Measurements from ENCODE around the gene PCBP3.
"Not testable (repeated sequence)": the region's sequence is repeated elsewhere in the genome, so short reads cannot be mapped to it uniquely, and the experiment has no call there.

PCBP3 gene

DNA sequence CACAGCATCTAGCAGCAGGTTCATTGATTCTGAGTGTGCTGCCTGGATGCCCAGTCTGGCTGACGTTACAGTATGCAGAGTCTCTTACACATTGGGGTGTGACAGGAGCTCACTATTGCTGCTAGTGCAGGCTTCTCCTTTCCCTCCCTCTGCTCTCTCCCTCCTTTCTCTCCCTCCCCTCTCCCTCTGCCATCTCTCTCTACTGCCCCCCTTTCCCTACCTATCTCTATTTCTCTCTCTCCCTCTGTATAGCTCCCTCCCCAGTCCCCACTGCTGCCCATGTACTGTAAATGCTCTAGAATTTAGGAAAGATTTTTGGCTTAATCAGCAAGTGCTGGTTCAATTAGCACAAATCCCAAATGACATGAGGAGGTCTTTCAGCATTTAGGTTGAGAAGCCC lies 62.8 kb downstream of the PCBP3 start:
- Histone ChIP-seq H3K9me3 (ENCODE audit: insufficient read depth, low read depth, low read length) (no peaks in the 10 kb centered on the region), H3K27ac (ENCODE audit: low read length) (no peak overlapping the region), H3K36me3 (ENCODE audit: insufficient read depth, low read depth, low read length) (no peaks in the 10 kb centered on the region), H3K4me1 (ENCODE audit: insufficient read depth, low read length) (no peaks in the 10 kb centered on the region), H3K9ac (ENCODE audit: low read depth, low read length) (no peak overlapping the region), H3K4me3 (ENCODE audit: low read length) (no peak overlapping the region), H3K27me3 (ENCODE audit: insufficient read depth, low read length) (no peaks in the 10 kb centered on the region)

DNA sequence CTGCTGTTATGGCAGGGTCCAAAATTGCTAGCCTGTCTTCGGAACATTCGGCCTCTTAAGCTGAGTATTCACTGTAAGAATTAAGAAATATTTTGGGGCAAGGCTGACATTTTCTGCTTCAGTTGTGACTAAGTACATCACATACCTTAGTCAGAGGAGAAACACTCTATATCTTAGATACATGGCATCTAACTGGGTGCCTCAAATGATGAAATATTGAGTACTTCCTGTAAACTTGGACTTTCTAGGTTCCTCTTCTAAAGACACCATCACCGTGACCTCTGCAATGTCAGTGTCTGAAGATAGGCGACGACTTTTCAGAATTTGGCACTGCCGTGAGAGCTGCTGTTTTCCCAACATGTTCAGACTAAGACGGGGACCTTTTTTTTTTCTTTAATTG lies 65.6 kb downstream of the PCBP3 start:
- no peaks in the 10 kb centered on the region for H3K9me3 ChIP-seq (ENCODE audit: insufficient read depth, low read depth, low read length)
- H3K4me3 ChIP-seq (ENCODE audit: low read length) = no peak overlapping the region
- no peak overlapping the region for H3K9ac ChIP-seq (ENCODE audit: low read depth, low read length)
- H3K27ac ChIP-seq (ENCODE audit: low read length) = no peak overlapping the region
- H3K36me3 ChIP-seq (ENCODE audit: insufficient read depth, low read depth, low read length) = no peaks in the 10 kb centered on the region
- no peaks in the 10 kb centered on the region for H3K4me1 ChIP-seq (ENCODE audit: insufficient read depth, low read length)
- no peaks in the 10 kb centered on the region for H3K27me3 ChIP-seq (ENCODE audit: insufficient read depth, low read length)

DNA sequence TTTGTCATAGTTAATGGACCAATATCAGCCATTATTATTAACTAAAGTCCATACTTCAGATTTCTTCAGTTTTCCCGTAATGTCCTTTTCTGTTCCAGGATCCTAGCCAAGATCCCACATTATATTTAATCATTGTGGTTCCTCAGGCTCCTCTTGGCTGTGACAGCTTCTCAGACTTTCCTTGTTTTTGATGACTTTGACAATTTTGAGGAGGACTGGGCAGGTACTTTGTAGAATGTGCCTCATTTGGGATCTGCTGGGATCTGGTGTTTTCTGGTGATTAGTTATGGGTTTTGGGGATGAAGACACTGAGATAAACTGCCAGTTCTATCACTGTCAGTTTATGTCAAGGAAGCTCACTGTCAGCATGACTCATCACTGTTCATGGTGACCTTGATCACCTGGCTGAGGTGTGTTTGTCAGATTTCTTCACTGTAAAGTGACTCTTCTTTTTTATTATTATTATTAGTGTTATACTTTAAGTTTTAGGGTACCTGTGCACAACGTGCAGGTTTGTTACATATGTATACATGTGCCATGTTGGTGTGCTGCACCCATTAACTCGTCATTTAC lies 66.3 kb downstream of the PCBP3 start:
- Histone ChIP-seq H3K27ac (ENCODE audit: low read length) (no peak overlapping the region), H3K36me3 (ENCODE audit: insufficient read depth, low read depth, low read length) (no peaks in the 10 kb centered on the region), H3K4me3 (ENCODE audit: low read length) (no peak overlapping the region), H3K9me3 (ENCODE audit: insufficient read depth, low read depth, low read length) (no peaks in the 10 kb centered on the region), H3K4me1 (ENCODE audit: insufficient read depth, low read length) (no peaks in the 10 kb centered on the region), H3K27me3 (ENCODE audit: insufficient read depth, low read length) (no peaks in the 10 kb centered on the region), H3K9ac (ENCODE audit: low read depth, low read length) (no peak overlapping the region)

DNA sequence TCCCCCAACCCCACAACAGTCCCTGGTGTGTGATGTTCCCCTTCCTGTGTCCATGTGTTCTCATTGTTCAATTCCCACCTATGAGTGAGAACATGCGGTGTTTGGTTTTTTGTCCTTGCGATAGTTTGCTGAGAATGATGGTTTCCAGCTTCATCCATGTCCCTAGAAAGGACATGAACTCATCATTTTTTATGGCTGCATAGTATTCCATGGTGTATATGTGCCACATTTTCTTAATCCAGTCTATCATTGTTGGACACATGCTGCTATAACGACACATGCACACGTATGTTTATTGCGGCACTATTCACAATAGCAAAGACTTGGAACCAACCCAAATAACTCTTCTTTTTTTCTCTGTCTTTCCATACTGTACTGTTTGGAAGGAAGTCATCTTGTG lies 66.8 kb downstream of the PCBP3 start:
- not testable (repeated sequence) for H3K9me3 ChIP-seq (ENCODE audit: insufficient read depth, low read depth, low read length); H3K9ac ChIP-seq (ENCODE audit: low read depth, low read length); H3K36me3 ChIP-seq (ENCODE audit: insufficient read depth, low read depth, low read length); H3K4me1 ChIP-seq (ENCODE audit: insufficient read depth, low read length); H3K4me3 ChIP-seq (ENCODE audit: low read length); H3K27ac ChIP-seq (ENCODE audit: low read length); H3K27me3 ChIP-seq (ENCODE audit: insufficient read depth, low read length)

DNA sequence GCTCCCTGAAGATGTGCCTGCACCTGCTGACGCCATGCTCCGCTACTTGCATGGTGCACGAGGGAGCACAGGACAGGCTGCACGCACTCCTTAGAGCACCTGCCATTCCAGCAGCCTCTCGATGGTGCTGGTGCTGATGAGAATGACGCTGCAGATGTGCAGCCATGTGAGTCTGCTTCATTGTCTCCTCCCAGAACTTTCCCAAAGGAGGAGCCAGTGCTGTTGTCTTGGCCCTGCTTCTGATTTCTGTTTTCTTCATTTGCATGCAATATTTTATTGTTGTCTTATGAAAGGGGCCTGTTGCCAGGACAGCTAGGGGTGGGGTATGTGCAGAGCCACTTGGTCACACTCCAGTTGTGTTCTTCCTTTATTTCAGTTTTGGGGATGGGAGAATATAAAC lies 70.1 kb downstream of the PCBP3 start:
- H3K36me3 ChIP-seq (ENCODE audit: insufficient read depth, low read depth, low read length) = no peaks in the 10 kb centered on the region
- no peak overlapping the region for H3K4me3 ChIP-seq (ENCODE audit: low read length)
- H3K9ac ChIP-seq (ENCODE audit: low read depth, low read length) = no peak overlapping the region
- H3K27ac ChIP-seq (ENCODE audit: low read length) = no peak overlapping the region
- no peaks in the 10 kb centered on the region for H3K9me3 ChIP-seq (ENCODE audit: insufficient read depth, low read depth, low read length)
- H3K4me1 ChIP-seq (ENCODE audit: insufficient read depth, low read length) = no peaks in the 10 kb centered on the region
- H3K27me3 ChIP-seq (ENCODE audit: insufficient read depth, low read length) = no peaks in the 10 kb centered on the region

DNA sequence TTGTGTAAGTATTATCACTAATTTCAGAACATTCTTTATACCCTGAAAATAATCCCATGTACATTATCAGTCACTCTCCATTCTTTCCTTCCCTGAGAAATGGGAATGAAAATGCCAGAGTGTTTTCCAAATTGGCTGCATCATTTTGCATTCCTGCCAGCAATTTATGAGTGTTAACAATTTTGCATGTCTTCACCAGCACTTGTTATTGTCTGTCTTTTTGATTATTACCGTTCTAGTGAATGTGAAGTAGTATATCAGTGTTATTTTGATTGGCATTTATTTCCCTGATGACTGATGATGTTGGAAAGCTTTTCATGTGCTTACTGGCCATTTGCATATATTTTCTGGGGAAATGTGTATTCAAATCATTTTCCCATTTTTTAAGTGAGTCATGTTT lies 71.9 kb downstream of the PCBP3 start:
- H3K4me1 ChIP-seq (ENCODE audit: insufficient read depth, low read length) = no peaks in the 10 kb centered on the region
- no peaks in the 10 kb centered on the region for H3K36me3 ChIP-seq (ENCODE audit: insufficient read depth, low read depth, low read length)
- H3K9ac ChIP-seq (ENCODE audit: low read depth, low read length) = no peak overlapping the region
- no peak overlapping the region for H3K4me3 ChIP-seq (ENCODE audit: low read length)
- no peaks in the 10 kb centered on the region for H3K9me3 ChIP-seq (ENCODE audit: insufficient read depth, low read depth, low read length)
- no peaks in the 10 kb centered on the region for H3K27me3 ChIP-seq (ENCODE audit: insufficient read depth, low read length)
- no peak overlapping the region for H3K27ac ChIP-seq (ENCODE audit: low read length)

DNA sequence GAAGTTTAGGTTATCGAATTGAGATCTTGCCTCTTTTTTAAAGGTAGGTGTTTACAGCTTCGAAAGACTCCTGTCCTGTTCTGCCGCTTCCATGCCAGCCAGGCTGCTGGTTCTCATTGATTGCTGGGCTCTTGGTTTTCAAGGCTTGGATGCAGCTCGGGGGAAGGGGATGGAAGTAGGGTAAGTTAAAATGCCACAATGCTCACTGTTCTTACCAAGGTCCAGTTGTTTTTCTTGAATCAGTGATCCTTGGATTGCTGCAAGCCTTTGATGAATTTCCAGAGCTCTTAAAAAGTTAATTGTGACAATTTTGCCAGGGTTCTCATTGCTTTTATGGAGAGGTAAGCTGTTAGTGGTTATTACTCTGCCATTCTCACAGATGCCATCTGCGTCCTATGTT lies 74.9 kb downstream of the PCBP3 start:
- Histone ChIP-seq H3K9me3 (ENCODE audit: insufficient read depth, low read depth, low read length) (no peaks in the 10 kb centered on the region), H3K27ac (ENCODE audit: low read length) (no peak overlapping the region), H3K4me3 (ENCODE audit: low read length) (no peak overlapping the region), H3K36me3 (ENCODE audit: insufficient read depth, low read depth, low read length) (no peaks in the 10 kb centered on the region), H3K9ac (ENCODE audit: low read depth, low read length) (no peak overlapping the region), H3K4me1 (ENCODE audit: insufficient read depth, low read length) (no peaks in the 10 kb centered on the region), H3K27me3 (ENCODE audit: insufficient read depth, low read length) (no peaks in the 10 kb centered on the region)

DNA sequence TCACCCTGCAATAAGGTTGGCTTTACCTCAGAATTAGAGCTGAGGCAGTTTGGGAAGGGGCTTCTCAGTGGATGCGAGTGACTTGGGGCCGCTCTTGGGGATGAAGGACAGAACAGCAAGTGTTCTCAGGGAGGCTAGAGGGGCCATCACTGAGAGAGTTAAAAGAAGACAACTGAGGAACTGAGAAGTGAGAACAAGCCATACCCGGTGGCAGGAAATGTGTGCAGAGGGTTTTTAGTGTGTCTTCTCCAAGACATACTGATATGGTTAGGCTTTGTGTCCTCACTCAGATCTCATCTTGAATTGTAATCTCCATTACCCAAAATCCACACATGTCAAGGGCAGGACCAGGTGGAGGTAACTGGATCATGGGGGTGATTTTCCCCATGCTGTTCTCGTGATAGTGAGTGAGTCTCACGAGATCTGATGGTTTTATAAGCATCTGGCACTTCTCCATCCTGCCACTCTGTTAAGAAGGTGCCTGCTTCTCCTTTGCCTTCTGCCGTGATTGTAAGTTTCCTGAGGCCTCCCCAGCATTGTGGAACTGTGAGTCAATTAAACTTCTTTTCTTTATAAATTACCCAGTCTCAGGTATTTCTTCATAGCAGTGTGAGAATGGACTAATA lies 75.8 kb downstream of the PCBP3 start:
- H3K36me3 ChIP-seq (ENCODE audit: insufficient read depth, low read depth, low read length) = no peaks in the 10 kb centered on the region
- H3K27me3 ChIP-seq (ENCODE audit: insufficient read depth, low read length) = no peaks in the 10 kb centered on the region
- no peak overlapping the region for H3K27ac ChIP-seq (ENCODE audit: low read length)
- no peak overlapping the region for H3K9ac ChIP-seq (ENCODE audit: low read depth, low read length)
- H3K4me1 ChIP-seq (ENCODE audit: insufficient read depth, low read length) = no peaks in the 10 kb centered on the region
- no peak overlapping the region for H3K4me3 ChIP-seq (ENCODE audit: low read length)
- no peaks in the 10 kb centered on the region for H3K9me3 ChIP-seq (ENCODE audit: insufficient read depth, low read depth, low read length)

DNA sequence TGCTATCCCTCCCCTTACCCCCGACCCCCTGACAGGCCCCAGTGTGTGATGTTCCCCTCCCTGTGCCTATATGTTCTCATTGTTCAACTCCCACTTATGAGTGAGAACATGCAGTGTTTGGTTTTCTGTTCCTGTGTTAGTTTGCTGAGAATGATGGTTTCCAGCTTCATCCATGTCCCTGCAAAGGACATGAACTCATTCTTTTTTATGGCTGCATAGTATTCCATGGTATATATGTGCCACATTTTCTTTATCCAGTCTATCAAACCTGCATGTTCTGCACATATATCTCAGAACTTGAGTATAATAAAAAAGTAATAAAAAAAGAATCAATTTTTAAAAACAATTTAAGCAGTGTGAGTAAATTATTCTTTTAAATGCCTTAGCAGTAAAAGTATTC lies 76.7 kb downstream of the PCBP3 start:
- H3K9ac ChIP-seq (ENCODE audit: low read depth, low read length); H3K27ac ChIP-seq (ENCODE audit: low read length); H3K9me3 ChIP-seq (ENCODE audit: insufficient read depth, low read depth, low read length); H3K4me1 ChIP-seq (ENCODE audit: insufficient read depth, low read length); H3K27me3 ChIP-seq (ENCODE audit: insufficient read depth, low read length); H3K4me3 ChIP-seq (ENCODE audit: low read length); H3K36me3 ChIP-seq (ENCODE audit: insufficient read depth, low read depth, low read length): not testable (repeated sequence)

DNA sequence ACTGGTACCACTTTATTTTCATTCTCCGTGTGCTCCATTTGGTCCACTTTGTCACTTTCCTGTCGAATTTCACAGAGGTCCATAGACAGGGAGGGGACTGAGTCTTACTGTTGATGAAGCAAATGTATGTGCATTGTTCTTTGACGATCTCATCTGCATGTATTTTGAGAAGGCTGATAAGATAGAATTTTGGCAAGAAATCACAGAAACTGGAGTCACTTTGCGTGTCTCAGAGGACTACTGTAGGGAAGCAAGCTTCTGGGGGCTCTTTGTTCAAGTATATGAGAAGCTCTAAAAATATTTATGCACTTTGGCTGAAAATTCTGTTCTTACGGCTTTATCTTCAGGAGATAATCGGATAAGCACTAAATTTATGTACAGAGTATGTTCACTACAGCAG lies 78.1 kb downstream of the PCBP3 start:
- H3K4me3 ChIP-seq (ENCODE audit: low read length) = no peak overlapping the region
- H3K27ac ChIP-seq (ENCODE audit: low read length) = no peak overlapping the region
- no peaks in the 10 kb centered on the region for H3K27me3 ChIP-seq (ENCODE audit: insufficient read depth, low read length)
- no peaks in the 10 kb centered on the region for H3K36me3 ChIP-seq (ENCODE audit: insufficient read depth, low read depth, low read length)
- no peaks in the 10 kb centered on the region for H3K9me3 ChIP-seq (ENCODE audit: insufficient read depth, low read depth, low read length)
- H3K4me1 ChIP-seq (ENCODE audit: insufficient read depth, low read length) = no peaks in the 10 kb centered on the region
- H3K9ac ChIP-seq (ENCODE audit: low read depth, low read length) = no peak overlapping the region

DNA sequence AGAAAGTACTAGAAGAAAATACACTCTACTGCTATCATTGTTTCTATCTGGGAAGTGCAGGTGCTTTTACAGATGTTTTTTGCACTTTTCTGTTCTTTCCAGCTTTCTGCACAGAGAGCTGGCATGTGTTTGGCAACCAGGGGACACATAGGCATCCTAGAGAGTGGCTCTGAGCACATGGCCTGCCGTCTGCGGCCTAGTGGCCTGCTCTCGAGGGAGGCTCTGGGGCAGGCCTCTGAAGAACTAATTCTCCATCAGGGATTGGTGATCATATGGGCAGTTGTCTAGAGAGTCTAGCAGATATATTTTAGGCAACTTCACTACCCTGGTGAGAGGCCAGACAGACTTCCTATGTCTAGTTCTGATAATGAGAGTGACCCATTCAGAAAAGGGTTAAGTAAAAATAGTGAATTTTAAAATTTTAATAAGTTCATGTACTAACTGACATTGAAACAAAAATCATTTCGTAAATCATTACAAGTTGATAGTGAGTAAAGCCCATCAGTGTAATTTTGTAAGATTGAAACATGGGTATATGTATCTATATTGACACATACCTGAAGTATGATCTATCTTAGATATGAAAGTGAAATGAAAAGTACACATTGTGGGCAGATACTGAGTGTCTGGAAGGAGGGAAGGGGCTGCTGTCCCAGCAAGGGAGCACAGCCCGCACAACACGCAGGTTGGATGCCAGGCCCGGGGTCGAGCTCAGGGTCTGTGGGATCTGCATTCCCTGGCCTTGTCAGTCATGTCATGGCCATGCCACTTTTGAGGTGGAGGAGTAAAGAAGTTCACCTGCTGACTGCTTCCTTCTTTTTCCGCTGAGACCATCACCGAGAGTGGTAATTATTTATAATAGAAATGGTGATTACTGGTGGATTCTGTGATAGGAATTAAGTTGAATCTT lies 79.8 kb downstream of the PCBP3 start:
- H3K27ac ChIP-seq (ENCODE audit: low read length) = no peak overlapping the region
- no peaks in the 10 kb centered on the region for H3K4me1 ChIP-seq (ENCODE audit: insufficient read depth, low read length)
- H3K27me3 ChIP-seq (ENCODE audit: insufficient read depth, low read length) = no peaks in the 10 kb centered on the region
- no peaks in the 10 kb centered on the region for H3K9me3 ChIP-seq (ENCODE audit: insufficient read depth, low read depth, low read length)
- no peaks in the 10 kb centered on the region for H3K36me3 ChIP-seq (ENCODE audit: insufficient read depth, low read depth, low read length)
- H3K4me3 ChIP-seq (ENCODE audit: low read length) = no peak overlapping the region
- H3K9ac ChIP-seq (ENCODE audit: low read depth, low read length) = no peak overlapping the region

DNA sequence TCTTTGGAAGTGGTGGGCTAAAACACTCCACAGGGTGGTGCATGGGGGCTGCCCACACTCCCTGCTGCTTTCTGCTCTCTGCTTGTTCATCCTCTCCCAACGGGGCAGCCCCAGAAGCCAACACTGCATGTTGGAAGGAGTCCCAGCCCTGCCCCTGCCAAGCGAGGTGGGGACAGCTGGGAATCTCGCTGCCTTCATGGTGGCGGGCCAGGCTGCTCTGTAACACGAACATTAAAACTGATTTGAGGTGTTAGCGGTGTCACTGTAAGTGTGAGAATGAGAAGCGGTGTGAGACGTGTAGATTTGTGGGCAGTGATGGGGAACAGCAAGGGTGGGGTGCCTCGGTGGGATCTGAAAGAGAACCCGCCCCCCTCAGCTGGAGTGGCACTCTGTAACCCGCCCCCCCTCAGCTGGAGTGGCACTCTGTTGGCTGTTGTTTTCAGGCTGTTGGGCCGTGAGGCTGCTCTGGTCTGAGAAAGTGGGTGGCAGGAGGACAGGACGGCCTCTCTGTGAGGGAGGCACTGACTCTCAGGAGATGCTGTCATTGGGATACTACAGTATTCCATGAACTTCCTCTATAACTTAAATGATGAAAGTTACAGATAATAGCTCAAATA lies 80.9 kb downstream of the PCBP3 start:
- H3K4me3 ChIP-seq (ENCODE audit: low read length) = no peak overlapping the region
- H3K27ac ChIP-seq (ENCODE audit: low read length) = no peak overlapping the region
- no peaks in the 10 kb centered on the region for H3K4me1 ChIP-seq (ENCODE audit: insufficient read depth, low read length)
- H3K9me3 ChIP-seq (ENCODE audit: insufficient read depth, low read depth, low read length) = no peaks in the 10 kb centered on the region
- no peaks in the 10 kb centered on the region for H3K36me3 ChIP-seq (ENCODE audit: insufficient read depth, low read depth, low read length)
- H3K9ac ChIP-seq (ENCODE audit: low read depth, low read length) = no peak overlapping the region
- H3K27me3 ChIP-seq (ENCODE audit: insufficient read depth, low read length) = no peaks in the 10 kb centered on the region
